ENCODE data around the gene NIPBL. TPM values are rescaled to one million over a fixed set of nuclear protein-coding genes. Genes with fewer than 3 reads are reported as not detected.

The NIPBL gene
- total and polyA plus RNA-seq, 8 donors, result 48.8 to 80.2 (median 67.6) TPM

DNA sequence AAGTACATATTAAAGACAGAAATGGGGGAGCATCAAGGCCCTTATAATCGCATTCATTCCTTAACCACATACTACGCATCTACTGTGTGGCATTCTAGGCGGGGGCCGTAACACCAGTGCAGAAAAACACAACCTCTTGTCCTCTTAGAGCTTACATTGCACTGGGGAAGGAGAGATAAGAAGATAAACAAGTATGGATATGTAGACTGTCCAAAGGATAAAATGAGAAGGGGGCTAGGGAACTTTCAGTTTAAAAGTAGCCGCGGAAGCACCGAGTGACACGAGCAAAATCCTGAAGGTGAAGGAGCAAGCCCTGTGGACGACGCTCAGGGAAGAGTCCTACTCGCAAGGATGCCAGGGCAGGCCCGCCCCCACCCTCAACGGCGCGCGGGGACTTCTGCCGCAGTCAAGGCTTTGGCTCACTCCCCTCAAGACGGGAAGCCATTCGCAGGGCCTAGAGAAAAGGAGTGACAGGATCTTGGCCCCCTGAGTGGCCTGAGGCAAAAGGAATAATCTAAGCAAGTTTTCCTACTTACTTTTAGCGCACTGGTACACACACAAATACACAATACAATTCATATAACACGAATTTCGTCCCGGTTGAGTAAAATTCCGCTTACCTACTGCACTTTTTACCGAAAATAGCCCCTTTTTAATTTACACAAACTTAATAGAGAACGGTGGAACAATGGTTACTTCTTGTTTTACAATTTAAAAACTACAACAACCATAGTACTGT, 1.3 kb upstream of the NIPBL start:
- H3K36me3 ChIP-seq, result no peaks in the 10 kb centered on the region
- H3K27me3 ChIP-seq, result no peaks in the 10 kb centered on the region
- peak overlapping the region; percentile 97 to 98 for H3K27ac ChIP-seq
- H3K4me1 ChIP-seq, result peaks cover 16 to 45% of the 10 kb centered on the region in 2 donors
- intact Hi-C loops (cut with DNase I), result loop anchor here in 1 of 2 donors (10.0 kb wide), 1 partner anchor 70 kb away; no protein-coding TSS in a partner anchor
- DNase-seq (peak; percentile 41 to 87 (median 58)), ATAC-seq (peak; percentile 44)
- TF ChIP-seq, protein P1, sequence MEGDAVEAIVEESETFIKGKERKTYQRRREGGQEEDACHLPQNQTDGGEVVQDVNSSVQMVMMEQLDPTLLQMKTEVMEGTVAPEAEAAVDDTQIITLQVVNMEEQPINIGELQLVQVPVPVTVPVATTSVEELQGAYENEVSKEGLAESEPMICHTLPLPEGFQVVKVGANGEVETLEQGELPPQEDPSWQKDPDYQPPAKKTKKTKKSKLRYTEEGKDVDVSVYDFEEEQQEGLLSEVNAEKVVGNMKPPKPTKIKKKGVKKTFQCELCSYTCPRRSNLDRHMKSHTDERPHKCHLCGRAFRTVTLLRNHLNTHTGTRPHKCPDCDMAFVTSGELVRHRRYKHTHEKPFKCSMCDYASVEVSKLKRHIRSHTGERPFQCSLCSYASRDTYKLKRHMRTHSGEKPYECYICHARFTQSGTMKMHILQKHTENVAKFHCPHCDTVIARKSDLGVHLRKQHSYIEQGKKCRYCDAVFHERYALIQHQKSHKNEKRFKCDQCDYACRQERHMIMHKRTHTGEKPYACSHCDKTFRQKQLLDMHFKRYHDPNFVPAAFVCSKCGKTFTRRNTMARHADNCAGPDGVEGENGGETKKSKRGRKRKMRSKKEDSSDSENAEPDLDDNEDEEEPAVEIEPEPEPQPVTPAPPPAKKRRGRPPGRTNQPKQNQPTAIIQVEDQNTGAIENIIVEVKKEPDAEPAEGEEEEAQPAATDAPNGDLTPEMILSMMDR (IDR thresholded peaks at IDR 0.05), result no peak
- H3K9me3 ChIP-seq, result no peaks in the 10 kb centered on the region
- peak overlapping the region; percentile 72 to 76 for H3K4me3 ChIP-seq

DNA sequence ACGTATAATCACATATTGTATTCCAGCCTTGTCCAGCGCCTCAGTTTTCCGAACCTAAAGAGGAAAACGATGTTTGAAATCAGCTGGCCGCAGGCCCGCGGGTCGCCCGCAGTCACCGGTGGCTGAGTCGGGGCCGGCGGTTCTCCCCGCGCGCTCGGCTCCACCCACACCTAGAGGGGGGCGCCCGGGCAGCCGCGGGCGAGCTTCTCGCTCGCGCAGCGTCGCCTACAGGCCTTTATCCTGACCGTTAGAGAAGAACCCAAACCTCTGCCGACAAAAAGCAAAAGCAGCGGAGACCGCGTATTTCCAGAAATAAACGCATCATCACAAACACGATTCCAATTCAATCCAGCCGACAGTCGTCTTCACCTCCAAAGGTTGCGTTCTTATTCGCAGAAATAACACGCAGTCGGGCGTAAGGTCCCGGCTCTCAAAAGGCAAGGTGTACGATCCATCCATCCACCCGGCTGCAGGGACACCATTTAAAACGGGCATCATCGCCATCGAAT, 725 bp upstream of the NIPBL start:
- intact Hi-C loops (cut with DNase I), result loop anchor here in 1 of 2 donors (10.0 kb wide), 1 partner anchor 69 kb away; no protein-coding TSS in a partner anchor
- Histone ChIP-seq H3K27me3 (no peaks in the 10 kb centered on the region), H3K36me3 (no peaks in the 10 kb centered on the region), H3K27ac (peak overlapping the region; percentile 97 to 98), H3K4me3 (peak overlapping the region; percentile 72 to 76), H3K9me3 (no peaks in the 10 kb centered on the region), H3K4me1 (peaks cover 22 to 45% of the 10 kb centered on the region in 2 donors)
- ATAC-seq, result peak; percentile 88
- TF ChIP-seq, protein P1 (IDR thresholded peaks at IDR 0.05), result peak in 1 of 2 donors; percentile 33
- peak; percentile 81 to 97 (median 88) for DNase-seq

DNA sequence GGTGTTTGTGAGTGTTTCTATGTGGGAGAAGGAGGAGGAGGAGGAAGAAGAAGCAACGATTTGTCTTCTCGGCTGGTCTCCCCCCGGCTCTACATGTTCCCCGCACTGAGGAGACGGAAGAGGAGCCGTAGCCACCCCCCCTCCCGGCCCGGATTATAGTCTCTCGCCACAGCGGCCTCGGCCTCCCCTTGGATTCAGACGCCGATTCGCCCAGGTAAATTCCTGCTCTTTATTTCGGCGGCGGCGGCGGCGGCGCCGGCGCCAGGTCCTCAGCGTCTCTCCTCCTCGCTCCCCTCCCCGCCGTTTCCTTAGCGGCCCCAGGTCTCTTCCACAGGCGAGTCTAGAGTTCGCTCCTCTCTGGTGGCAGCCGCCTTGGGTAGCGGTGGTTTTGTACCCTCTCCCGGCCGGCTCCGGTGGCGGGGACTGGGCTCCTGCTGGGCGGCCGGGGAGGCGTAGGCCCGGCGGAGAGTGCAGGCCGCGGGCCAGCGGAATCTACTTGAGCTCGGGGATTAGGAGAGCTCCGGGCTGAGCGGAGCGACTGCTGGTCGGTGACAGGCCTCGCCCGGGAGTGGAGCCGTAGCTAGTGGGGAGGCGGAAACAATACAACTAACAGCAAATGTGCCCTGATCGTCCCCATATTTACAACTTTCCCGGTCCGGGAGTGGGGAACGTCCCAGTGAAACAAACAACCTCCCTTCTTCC, 547 bp downstream of the NIPBL start:
- Histone ChIP-seq H3K27me3 (no peaks in the 10 kb centered on the region), H3K4me3 (peak overlapping the region; percentile 72 to 76), H3K4me1 (peaks cover 25 to 56% of the 10 kb centered on the region in 2 donors), H3K27ac (peak overlapping the region; percentile 97 to 98), H3K9me3 (no peaks in the 10 kb centered on the region), H3K36me3 (no peaks in the 10 kb centered on the region)
- ATAC-seq, result peak; percentile 61
- TF ChIP-seq, protein P1 (IDR thresholded peaks at IDR 0.05), result no peak
- DNase-seq, result peak; percentile 70 to 92 (median 74)
- intact Hi-C loops (cut with DNase I), result loop anchor here in 1 of 2 donors (10.0 kb wide), 1 partner anchor 68 kb away; no protein-coding TSS in a partner anchor

DNA sequence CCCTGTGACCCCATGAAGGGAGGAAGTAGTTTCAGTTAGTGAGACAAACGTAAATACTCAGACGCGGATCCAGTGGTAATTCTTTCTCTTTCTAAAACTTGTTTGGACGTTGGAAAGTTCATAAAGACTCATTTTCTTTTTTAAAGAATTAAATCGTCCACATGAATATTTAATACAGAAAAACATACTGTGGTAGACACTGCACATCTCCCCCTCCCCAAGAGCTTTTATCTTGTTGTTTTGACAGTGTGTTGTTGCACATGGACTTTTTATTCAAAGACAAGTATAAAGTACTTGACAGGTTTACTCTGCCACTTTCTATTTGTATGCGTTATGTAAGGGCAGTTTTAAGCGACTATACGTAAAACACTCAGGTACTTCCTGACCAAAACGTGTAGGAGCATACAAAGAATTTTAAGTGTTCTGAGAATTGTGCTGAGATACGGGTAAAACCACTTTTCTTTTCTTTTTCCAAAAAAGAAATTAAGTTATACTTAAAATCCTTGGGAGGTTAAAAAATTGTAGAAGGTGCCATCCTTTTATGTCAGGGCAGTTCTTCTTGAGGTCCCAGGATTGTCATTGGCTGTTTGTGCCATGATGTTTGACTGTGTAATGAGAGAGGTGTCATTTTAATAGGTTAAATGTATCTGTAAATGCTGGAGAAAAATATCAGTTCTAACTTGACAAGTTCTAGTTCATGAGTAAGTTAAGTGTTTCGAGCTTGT, 1.3 kb downstream of the NIPBL start:
- TF ChIP-seq, protein P1 (IDR thresholded peaks at IDR 0.05), result no peak
- no peaks in the 10 kb centered on the region for H3K9me3 ChIP-seq
- intact Hi-C loops (cut with DNase I), result loop anchor here in 1 of 2 donors (10.0 kb wide), 1 partner anchor 67 kb away; no protein-coding TSS in a partner anchor
- peak overlapping the region; percentile 97 to 98 for H3K27ac ChIP-seq
- H3K4me3 ChIP-seq, result peak overlapping the region; percentile 72 to 76
- no peaks in the 10 kb centered on the region for H3K36me3 ChIP-seq
- ATAC-seq, result no peak
- DNase-seq, result peak in 1 of 4 donors; percentile 41
- H3K4me1 ChIP-seq, result peaks cover 25 to 63% of the 10 kb centered on the region in 2 donors
- no peaks in the 10 kb centered on the region for H3K27me3 ChIP-seq

All from left lung (tissue), 10 donors.